Activated CD8-positive, alpha-beta memory T cell treated with anti-CD3 and anti-CD28 coated beads, Interleukin-2, amount 50 U/mL, for 1 hour (primary cell): Measurements from ENCODE around the gene ZNF853.
"Not testable (repeated sequence)": the region's sequence is repeated elsewhere in the genome, so short reads cannot be mapped to it uniquely, and the experiment has no call there.

Source experiments
- DNase-seq: peaks from one replicate; pipeline ENCODE4 v3.0.0-alpha.2; 2020; ENCODE audit errors: extremely low read depth

The ZNF853 gene

DNA sequence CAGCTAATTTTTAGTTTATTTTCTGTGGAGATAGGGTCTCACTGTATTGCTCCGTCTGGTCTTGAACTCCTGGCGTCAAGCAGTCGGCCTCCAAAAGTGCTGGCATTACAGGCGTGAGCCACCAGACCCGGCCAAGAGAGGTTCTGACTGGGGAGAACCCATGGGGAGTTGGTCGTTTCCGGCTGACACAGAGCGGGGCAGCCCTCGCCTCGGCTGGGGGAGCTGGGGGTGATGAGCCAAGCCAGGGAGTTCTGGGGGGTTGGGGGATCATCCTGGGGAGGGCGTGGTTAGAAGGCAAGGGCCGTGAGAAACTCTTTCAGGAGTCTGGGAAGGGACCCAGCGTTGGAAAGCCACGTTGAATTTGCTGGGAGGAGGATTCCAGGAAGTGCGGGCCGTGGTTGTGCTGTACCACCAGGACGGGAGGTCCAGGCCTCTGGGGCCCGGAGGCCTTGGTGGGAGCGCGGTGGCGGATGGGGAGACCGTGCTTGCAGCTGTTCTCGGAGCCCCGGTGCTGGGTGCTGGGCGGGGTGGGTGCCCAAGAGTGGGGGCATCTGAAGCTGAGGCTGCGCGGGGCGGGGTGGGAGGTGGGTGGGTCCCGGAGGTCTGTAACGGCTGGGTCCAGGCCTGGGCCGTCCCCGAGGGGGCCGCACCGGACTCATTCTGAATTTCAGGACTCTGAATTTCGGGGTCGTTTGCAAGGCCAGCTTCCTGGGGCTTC, 8.4 kb upstream of the ZNF853 start:
- DNase-seq, result no peak

DNA sequence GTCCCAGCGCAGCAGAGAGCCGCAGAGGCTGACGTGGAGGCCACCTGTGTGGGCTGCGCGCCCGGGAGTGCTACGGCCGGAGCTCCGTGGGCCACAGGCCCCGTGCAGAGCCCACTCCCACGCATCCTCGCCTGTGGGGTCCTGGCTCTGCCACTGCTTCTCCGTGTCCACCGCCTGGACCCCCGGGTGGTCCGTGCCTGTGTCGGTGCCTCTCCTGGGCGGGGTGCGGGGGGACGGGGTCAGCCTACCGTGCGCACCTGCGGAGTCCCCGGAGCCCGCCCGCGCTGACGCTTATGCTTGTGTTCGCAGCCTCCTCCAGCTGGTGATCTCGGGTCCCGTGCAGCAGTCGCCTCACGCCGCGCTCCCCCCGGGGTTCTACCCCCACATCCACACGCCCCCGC, 7.8 kb upstream of the ZNF853 start:
- no peak for DNase-seq

DNA sequence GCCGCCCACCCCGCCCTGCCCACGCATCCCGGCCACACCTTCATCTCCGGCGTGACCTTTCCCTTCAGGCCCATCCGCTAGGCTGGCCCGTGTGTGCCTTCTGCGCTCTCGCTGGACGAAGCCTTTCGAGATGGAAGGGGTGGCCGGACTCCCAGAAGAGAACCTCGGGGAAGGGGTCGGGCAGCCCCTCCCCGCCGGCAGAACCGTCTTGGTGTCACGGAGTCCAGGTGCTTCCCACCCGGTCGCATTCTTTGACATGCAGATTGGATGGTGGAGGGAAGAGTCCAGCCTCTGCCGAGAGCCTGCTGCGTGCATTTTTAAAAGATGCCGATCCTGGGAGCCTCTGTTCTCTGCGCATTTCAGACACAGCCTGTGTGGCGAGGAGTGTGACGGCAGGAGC, 7.3 kb upstream of the ZNF853 start:
- no peak for DNase-seq

DNA sequence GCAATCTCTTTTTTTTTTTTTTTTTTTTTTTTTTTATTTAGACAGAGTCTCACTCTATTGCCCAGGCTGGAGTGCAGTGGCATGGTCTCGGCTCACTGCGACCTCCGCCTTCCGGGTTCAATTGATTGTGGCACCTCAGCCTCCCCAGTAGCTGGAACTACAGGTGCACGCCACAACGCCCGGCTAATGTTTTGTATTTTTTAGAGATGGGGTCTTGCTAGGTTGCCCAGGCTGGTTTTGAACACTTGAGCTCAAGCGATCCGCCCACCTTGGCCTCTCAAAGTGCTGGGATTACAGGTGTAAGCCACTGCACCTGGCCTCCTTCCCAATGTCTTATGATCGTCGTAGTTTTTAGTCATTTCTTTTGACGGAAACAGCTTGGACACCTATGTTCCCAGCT, 6.6 kb upstream of the ZNF853 start:
- no peak for DNase-seq

DNA sequence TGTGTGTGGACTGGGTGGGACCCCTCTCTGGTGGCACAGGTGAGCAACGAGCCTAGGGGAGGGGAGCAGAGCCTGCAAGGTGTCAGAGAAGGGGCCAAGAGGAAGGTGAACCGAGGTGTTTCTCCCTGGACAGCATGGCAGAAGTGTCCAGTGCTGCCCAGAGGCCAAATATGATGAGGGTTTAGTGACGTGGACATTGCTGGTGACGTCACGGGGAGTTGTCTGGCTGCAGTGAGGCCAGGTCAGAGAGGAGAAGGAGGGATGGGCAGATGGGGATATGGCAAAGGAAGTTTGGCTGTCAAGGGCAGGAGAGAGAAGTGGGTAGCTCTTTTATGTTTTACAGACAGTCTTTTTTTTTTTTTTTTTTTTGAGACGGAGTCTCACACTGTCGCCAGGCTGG, 2.6 kb upstream of the ZNF853 start:
- no peak for DNase-seq

DNA sequence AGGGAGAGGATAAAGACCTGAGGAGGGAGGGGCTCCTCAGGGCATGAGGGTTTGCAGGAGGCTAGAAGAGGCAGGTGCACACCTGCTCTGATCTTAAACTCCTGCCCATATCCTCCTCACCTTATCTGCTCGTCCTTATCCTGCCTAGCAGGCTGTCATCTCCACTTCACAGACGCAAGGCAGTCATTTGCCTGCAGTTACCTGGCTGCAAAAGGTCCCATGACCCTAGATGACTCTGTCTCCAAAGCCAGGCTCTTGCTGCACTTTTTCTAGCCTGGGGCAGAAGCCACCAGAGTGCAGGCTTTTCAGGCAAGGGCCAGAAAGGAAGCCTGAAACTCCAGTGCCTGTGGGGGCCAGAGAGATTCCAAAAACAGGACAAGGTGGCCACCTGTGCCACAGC, 1.7 kb upstream of the ZNF853 start:
- DNase-seq, result no peak

DNA sequence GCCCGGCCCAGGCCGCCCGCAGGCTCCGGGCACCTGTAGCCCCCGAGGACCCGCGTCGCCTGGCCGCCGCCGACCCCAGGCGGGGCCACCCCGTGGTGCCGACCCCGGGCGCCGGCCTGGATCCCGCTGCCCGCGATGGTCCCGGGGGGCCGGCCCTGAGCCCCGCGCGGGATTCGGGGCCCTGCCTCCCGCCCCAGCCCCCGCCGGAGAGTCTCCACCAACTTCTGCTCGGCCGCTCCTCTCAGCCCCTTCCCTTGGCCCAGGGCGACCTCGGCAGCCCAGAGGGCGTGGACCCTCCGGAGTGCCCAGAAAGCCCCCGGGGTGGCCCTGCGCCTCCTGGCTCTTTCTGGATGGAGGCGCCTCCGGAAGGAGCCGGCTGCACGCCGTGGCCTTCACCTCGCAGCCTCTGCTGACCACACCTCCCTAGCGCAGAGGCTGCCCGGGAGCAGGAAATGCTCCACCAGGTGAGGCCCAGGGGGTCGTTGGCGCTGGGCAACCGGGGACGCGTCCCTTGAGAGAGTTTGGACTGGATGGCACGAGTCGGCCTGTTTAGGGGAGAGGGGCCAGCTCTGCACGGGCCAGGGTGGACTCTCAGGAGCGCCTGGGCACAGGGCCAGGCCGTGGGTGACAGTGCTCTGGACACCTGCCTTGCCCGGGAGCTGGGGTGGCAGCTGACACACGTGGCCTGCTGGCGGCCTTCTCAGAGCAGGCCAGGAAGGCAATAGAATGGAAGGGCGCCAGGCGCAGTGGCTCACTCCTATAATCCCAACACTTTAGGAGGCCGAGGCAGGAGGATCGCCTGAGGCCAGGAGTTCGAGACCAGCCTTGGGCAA, 529 bp downstream of the ZNF853 start:
- no peak for DNase-seq

DNA sequence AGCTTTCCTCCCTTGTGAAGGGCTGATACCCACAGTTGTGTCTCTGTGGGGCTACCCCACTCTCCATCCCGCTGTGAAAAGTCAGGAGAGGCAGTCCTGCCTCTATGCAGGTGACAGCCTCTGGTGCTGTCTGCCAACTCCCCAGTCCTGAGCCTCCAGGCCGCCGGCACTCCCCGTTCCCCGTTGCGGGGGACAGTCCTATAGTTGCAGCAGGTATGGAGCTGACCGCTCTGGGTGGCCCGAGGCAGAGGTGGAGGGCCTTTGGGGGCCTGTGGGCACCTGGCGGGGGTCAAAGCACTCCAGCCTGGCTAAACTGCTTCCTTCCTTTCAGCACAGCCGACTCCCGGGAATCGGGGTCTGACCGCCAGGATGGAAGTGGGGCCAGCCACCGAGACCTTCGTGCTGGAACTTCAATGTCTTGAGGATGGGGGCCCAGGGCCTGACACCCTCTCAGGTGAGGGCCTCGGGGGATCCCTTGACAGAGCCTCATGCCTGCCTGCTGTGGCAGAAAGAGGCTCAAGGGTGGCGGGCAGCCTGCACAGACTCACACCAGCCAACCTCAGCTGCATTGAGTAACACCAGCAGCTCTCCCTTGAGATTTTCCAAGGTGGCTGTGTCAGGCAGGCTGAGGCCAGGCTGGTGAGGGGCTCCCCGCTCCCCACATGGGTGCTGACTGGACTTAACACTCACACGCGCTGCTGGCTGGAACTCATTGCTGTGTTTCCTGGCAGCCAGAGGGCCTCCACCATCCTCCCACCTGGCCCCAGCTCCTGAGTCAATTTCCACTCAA, 1.6 kb downstream of the ZNF853 start:
- no peak for DNase-seq

DNA sequence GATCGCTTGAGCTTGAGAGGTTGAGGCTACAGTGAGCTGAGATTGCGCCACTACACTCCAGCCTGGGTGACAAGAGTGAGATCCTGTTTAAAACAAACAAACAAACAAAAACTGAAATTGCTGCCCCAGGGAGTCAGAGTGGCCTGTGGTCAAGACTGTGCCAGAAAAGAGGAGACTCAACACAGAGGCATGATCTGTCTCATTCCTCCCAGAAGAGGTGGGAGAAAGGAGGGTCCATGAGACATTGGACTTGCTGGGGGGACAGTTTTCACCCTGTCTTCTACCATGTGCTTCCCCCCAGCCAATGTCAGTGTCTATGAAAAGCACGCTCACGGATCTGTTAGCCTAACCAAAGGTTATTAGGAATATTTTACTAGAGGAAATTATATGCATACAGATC, 3.2 kb downstream of the ZNF853 start:
- no peak for DNase-seq

DNA sequence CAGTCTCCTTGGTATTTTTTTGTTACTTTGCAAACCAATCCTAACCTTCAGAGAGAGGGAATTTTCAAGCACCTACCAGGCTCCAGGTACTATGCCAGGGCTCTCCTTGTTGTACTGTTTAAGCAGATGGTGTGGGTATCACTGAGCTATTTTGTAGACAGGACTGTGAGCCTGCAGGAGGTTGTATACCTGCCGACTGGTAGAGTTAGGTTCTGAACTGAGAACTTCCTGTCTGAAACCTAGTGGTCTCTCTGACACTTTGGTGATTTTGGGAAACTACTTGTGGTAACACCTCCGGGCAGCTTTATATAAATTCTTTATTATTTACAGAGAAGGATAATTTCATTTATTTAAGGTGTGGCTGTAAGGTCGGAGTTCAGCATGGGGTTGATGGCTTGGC, 4.6 kb downstream of the ZNF853 start:
- no peak for DNase-seq

DNA sequence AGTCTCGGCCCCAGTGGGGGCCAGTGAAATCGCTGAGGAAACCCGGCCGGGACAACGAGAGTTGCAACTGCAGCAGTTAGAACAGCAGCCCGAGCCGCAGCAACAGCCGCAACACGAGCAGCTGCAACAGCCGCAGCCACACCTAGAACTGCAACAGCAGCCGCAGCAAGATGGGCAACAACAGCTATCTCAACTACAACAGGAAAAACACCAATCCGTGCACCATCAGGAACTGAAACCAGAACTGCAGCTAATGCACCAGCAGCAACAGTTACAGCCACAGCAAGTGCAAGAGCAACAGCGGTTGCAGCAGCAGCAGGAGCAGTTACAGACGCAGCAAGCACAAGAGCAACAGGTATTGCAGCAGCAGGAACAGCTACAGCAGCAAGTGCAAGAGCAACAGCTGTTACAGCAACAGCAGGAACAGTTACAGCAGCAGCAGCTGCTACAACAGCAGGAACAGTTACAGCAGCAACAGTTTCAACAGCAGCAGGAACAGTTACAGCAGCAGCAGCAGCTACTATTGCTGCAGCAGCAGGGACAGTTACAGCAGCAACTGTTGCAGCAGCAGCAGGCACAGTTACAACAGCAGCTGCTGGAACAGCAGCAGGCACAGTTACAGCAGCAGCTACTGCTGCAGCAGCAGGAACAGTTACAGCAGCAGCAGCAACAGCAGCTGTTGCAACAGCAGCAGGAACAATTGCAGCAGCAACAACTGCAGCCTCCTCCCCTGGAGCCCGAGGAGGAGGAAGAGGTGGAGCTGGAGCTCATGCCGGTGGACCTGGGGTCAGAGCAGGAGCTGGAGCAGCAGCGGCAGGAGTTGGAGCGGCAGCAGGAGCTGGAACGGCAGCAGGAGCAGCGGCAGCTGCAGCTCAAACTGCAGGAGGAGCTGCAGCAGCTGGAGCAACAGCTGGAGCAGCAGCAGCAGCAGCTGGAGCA, 6.1 kb downstream of the ZNF853 start:
- no peak for DNase-seq

DNA sequence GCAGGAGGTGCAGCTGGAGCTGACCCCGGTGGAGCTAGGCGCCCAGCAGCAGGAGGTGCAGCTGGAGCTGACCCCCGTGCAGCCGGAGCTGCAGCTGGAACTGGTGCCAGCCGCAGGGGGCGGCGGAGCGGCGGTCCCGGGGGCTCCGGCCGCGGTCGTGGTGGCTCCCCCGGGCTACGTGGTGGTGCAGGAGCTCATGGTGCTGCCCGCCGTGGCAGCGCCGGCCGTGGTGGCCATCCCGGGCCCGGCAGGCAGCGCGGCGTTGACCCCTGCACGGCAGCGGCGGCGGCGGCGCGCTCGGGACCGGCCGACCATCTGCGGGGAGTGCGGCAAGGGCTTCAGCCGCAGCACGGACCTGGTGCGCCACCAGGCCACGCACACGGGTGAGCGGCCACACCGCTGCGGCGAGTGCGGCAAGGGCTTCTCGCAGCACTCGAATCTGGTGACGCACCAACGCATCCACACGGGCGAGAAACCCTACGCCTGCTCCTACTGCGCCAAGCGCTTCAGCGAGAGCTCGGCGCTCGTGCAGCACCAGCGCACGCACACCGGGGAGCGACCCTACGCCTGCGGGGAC, 6.8 kb downstream of the ZNF853 start:
- no peak for DNase-seq

DNA sequence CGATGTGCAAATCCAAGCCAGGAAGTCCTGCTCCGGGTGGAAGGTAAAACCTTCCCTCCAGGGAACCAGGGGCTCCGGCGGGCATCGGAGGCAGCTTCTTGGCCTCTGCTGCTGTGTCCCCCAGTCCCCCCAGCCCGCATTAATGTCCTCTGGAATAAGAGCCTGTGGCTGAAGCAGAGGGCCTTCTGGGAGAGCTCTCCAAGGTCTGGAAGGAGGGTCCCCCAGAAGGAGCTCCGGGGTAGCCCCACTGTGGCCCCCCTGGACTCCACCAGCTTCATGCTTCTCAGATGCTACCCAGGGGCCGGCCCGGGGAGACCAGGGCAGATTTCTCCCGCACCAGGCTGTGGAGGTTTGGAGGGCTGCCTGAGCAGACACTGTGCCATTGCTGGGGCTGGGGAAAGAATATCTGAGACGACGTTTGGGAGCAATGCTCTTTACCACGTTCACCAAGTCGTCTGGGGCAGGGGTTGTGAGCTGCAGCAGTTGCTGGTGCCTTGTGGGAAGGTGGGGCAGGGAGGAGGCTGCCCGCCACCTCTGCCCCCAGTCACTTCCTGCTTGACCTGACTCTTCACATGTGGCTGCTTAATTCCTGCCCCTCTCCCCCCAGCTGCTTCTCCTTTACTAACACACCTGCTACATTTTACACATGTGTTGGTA, 8.3 kb downstream of the ZNF853 start:
- DNase-seq, result no peak

DNA sequence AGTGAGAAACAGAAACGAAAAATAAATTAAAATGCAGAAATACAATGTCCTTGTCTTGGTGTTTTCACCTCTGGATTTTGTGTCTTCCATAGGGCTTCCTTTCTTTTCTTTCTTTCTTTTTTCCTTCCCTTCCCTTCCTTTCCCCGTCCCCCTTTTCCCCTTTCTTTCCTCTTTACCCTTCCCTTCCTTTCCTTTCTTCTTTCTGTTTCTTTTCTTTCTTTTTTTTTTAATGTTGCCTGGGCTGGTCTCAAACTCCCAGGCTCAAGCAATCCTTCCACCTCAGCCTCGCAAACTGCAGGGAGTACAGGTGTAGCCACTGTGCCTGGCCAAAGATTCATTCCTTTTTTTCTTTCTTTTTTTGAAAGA, 8.8 kb downstream of the ZNF853 start:
- DNase-seq, result no peak

DNA sequence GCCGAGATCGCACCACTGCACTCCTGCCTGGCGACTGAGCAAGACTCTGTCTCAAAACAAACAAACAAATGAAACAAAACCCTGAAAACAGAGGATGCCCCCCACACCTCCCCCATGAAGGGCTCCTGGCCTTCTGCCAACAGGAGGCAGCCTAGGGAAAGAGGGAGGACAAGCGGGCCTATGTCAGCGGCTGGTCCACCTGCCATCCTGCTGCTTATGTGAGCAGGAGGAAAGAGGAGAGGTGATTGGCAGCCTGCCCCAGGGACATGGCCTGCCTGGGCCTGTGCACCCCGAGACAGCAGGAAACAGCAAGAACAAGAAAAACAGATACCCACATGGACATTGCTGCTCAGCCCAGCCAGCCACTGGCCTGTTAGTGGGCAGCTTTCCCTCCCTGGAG, 12.6 kb downstream of the ZNF853 start:
- DNase-seq, result no peak

DNA sequence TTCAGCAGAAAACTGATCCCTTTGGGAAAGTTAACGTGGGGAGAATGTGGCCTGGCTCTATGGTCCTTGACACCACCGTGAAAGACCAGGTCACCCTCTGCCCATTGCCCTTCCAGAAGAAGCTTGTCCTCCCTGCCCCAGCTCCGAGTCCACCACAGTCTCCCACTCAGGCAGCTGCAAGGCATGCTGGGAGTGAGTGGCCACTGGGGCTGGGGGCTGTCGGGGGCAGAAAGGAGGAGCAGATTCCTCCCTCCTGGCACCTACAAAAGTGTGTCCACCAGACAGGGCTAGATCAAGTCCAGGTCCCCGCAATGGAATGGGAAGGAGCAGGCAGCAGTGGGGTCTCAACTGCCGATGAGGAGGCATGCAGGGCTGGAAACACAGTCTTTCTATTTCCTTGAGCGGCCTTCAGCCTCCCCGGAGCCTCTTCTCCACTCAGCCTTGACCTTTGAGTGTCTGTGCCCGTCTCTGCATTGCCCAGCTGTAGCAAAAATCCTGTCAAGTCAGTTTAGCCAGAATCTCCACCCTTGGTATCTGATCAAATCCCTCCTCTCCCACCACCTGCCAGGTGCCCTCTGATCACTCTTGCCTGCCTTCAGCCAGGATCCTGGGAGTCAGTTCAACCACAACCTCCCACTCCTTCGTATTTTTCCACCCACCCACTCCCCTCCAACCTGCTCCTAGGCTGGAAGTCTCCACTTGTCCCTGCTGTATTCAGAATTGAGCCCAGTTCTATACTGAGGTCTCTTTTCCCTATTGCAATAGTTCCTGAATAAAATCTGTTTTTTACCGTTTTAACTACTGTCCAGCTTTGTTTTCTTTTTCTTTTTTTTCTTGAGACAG, 14.8 kb downstream of the ZNF853 start:
- DNase-seq, result no peak

DNA sequence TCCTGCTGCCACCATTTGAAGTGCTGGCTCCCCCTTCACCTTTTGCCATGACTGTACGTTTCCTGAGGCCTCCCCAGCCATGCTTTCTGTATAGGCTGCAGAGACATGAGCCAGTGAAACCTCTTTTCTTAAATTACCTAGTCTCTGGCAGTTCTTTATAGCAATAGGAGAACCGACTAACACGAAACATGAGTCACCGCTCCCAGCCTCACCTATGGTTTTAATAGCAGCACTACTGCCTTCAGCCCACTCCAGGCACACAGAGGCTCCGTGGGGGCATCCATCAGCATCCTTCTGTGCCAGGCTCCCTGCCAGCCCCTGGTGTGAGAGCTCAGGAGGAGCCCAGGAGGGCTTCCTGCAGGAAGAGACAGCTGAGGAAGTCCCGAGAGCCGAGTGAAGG, 16.2 kb downstream of the ZNF853 start:
- no peak for DNase-seq

DNA sequence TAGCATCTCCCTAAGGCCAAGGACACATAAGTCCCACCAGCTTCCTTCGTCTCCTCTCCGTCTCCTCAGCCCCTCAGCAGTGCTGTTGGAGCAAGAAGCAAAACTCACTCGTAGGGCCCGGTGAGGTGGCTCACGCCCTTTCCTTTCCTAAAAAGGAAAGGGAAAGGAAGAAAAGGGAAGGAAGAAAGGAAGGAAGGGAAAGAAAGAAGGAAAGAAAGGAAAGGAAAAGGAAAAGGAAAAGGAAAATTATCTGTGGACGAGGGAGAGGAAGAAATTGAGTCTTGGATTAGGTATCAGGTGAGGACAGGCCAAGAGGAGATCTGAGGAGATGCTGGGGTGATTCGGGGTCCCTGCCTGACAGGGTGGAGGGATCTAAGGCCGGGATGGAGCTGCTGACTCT, 18.6 kb downstream of the ZNF853 start:
- DNase-seq, result no peak

DNA sequence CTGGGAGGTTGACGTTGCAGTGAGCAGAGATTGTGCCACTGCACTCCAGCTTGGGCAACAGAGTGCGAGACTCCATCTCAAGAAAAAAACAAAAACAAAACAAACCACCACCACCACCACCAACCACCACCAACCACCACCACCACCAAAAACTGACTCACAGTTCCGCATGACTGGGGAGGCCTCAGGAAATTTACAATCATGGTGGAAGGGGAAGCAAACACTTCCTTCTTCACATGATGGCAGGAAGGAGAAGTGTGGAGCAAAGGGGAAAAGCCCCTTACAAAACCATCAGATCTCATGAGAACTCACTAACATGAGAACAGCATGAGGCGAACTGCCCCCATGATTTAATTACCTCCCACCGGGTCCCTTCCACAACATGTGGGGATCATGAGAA, 19.6 kb downstream of the ZNF853 start:
- not testable (repeated sequence) for DNase-seq
